Right lung (tissue), 10 donors: ENCODE data around the gene TNFSF13. TPM values are rescaled to one million over a fixed set of nuclear protein-coding genes. Genes with fewer than 3 reads are reported as not detected.

ENCODE experiments used
- DNase-seq, 2 donors: peaks; one replicate each; pipeline ENCODE4 v3.0.0-alpha.2; 2013
- long read RNA-seq, 8 donors: transcript quantifications; one replicate each; lab custom pipeline, GENCODE V29; 2026
- polyA plus RNA-seq, 5 donors: library from polyadenylated mRNA; unstranded; fragments of 120-200 nt; gene quantifications; one replicate each; pipeline versions ENCODE4 v1.2.1 to v1.2.3, GENCODE V29; 2013; ENCODE audit warnings: inconsistent platforms in 1 of 5, low replicate concordance in 1 of 5; ENCODE audit not compliant: insufficient read length in 5 of 5, insufficient read depth in 1 of 5

Gene TNFSF13
- polyA plus RNA-seq = 10 to 100 TPM; 16.2 to 23.2 (median 17.2) TPM
- long read RNA-seq, donor 1, transcript TNFSF13-201 (6 exons, 1,971 nt) = major isoform, 12 of 15 reads
- long read RNA-seq, donor 1, partial matches to known transcripts = 0 of 15 reads
- long read RNA-seq, donor 1, other reads (novel, unspliced or antisense) = 0 of 15 reads
- long read RNA-seq, donor 2, transcript TNFSF13-201 (6 exons, 1,971 nt) = major isoform, 5 of 6 reads
- long read RNA-seq, donor 2, partial matches to known transcripts = 0 of 6 reads
- long read RNA-seq, donor 2, other reads (novel, unspliced or antisense) = 0 of 6 reads
- long read RNA-seq, donor 3, partial matches to known transcripts = 0 of 3 reads
- long read RNA-seq, donor 3, other reads (novel, unspliced or antisense) = 0 of 3 reads
- long read RNA-seq, donor 4, partial matches to known transcripts = 0 of 2 reads
- long read RNA-seq, donor 4, other reads (novel, unspliced or antisense) = 0 of 2 reads
- long read RNA-seq, donor 5, partial matches to known transcripts = 0 of 4 reads
- long read RNA-seq, donor 5, other reads (novel, unspliced or antisense) = 0 of 4 reads
- long read RNA-seq, donor 6, transcript TNFSF13-201 (6 exons, 1,971 nt) = major isoform, 6 of 6 reads
- long read RNA-seq, donor 6, partial matches to known transcripts = 0 of 6 reads
- long read RNA-seq, donor 6, other reads (novel, unspliced or antisense) = 0 of 6 reads
- long read RNA-seq, donor 7, partial matches to known transcripts = 0 of 4 reads
- long read RNA-seq, donor 7, other reads (novel, unspliced or antisense) = 0 of 4 reads
- long read RNA-seq, donor 8 = 0 reads

GRCh38 chr17:7558544-7559319, at the start of gene TNFSF13:
Gene TNFSF13, plus strand, starts transcription at chr17:7558750. Its CDS starts 290 bp downstream, at chr17:7559040.
- DNase-seq = no peak

DNA sequence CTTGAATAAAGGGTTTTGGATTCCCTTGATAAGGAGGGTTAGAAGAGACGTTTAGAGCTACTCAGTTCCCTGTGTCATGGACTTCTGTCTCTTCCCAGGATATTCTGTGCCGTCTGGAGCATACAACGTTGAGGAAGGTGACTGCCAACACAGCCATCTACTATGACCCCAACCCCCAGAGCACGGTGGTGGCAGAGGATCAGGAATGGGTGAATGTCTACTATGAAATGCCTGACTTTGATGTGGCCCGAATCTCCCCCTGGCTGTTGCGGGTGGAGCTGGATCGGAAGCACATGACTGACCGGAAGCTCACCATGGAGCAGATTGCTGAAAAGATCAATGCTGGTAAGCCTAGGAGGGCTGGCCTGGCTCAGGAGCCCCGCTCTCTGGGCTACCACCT, 49.7 kb upstream of the TNFSF13 start:
- no peak for DNase-seq

- no peak for DNase-seq
Observed at GRCh38 chr17:7509937-7510336, 48.6 kb upstream of the TNFSF13 start.

GRCh38 chr17:7511108-7511507, 47.4 kb upstream of the TNFSF13 start:
- DNase-seq = no peak

DNA sequence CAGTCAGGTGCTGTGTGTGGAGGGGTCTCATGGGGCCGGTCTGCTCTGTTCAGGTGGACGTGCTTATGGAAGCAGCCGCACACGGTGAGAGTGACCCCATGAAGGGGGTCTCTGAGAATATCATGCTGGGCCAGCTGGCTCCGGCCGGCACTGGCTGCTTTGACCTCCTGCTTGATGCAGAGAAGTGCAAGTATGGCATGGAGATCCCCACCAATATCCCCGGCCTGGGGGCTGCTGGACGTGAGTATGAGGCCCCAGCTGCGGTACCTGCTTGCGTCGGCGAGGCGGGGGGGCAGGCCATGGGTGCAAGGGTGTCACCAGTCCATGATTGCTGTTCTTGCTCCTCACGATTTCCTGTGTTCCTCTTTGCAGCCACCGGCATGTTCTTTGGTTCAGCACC, 46.4 kb upstream of the TNFSF13 start:
- no peak for DNase-seq

DNA sequence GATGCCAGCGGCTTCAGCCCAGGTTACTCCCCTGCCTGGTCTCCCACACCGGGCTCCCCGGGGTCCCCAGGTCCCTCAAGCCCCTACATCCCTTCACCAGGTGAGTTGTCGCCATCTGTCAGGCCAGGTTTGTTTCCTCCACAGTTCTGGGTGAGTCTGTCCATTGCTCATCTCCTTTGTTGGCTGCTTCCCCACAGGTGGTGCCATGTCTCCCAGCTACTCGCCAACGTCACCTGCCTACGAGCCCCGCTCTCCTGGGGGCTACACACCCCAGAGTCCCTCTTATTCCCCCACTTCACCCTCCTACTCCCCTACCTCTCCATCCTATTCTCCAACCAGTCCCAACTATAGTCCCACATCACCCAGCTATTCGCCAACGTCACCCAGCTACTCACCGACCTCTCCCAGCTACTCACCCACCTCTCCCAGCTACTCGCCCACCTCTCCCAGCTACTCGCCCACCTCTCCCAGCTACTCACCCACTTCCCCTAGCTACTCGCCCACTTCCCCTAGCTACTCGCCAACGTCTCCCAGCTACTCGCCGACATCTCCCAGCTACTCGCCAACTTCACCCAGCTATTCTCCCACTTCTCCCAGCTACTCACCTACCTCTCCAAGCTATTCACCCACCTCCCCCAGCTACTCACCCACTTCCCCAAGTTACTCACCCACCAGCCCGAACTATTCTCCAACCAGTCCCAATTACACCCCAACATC, 45.6 kb upstream of the TNFSF13 start:
- no peak for DNase-seq

DNA sequence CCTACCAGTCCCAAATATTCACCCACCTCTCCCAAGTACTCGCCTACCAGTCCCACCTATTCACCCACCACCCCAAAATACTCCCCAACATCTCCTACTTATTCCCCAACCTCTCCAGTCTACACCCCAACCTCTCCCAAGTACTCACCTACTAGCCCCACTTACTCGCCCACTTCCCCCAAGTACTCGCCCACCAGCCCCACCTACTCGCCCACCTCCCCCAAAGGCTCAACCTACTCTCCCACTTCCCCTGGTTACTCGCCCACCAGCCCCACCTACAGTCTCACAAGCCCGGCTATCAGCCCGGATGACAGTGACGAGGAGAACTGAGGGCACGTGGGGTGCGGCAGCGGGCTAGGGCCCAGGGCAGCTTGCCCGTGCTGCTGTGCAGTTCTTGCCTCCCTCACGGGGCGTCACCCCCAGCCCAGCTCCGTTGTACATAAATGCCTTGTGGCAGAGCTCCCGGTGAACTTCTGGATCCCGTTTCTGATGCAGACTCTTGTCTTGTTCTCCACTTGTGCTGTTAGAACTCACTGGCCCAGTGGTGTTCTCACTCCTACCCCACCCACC, 44.6 kb upstream of the TNFSF13 start:
- no peak for DNase-seq

DNA sequence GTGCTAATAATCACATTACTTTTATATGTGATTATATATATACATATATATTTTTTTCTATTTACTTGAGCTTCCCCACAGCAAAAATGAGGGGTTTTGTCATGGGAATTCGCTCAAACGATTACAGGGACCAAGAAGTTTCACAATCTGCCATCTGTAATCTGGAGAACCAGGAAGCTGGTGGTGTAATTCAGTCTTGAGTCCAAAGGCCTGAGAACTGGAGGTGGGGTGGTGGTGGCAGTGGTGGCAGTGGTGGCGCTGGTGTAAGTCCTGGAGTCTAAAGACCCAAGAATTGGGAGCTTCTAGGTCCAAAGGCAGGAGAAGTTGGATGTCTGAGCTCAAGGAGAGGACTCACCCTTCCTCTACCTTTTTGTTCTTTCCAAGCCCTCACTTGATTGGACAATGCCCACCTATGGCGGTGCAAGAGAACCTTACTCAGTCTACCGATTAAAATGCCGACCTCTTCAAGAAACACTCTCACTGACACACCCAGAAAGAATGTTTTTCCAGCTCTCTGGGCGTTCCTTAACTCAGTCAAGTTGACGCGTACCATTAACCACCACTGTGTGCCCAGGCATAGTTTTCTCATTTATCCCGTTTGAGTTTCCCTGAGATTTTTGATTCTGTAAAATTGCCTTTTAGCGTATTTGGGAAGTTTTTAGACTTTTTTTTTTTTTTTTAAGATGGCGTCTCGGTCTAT, 42.5 kb upstream of the TNFSF13 start:
- DNase-seq = no peak

- DNase-seq = no peak
Observed at GRCh38 chr17:7523033-7523432, 35.5 kb upstream of the TNFSF13 start.

DNA sequence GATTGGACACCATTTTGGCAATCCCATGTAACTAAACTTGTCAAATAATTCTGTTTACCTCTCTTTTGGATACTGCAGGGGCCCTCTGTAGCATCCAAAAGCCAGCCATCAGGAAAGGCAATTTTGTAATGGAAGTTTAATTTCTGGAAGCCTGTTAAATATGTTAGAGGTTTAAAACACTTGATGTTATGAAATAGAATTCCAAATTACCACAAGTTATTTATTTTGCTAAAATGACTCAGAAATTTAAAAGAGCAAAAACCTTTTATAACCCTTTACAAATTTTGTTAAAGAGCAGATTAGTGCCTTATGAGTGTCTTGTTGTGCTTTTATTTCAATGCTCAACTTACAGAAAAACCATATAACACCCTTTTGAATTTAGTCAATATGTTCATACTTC, 29.7 kb upstream of the TNFSF13 start:
- DNase-seq = no peak

GRCh38 chr17:7530023-7530900, 28.3 kb upstream of the TNFSF13 start:
- DNase-seq = no peak

DNA sequence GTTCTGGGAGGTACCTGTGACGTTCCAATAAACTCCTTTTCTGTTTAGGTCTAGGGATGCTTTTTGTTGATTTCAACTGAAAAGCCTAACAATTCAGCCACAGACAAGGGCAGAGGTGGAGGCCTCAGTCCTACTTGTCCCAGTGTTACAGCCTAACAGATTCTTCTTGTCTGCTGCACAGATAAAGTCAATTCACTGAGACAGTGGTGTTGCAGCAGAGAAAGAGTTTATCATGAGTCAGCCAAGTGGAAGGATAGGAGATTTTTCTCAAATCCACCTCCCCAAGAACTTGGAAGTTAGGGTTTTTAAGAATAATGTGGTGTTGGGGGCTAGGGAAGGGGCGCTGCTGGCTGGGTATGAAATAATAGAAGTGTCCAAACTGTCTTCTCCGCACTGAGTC, 20.5 kb upstream of the TNFSF13 start:
- DNase-seq = no peak

GRCh38 chr17:7538891-7539545, 19.5 kb upstream of the TNFSF13 start:
- DNase-seq = no peak

GRCh38 chr17:7541074-7541621, 17.4 kb upstream of the TNFSF13 start:
- DNase-seq = no peak

GRCh38 chr17:7544911-7545310, 13.6 kb upstream of the TNFSF13 start:
- no peak for DNase-seq

DNA sequence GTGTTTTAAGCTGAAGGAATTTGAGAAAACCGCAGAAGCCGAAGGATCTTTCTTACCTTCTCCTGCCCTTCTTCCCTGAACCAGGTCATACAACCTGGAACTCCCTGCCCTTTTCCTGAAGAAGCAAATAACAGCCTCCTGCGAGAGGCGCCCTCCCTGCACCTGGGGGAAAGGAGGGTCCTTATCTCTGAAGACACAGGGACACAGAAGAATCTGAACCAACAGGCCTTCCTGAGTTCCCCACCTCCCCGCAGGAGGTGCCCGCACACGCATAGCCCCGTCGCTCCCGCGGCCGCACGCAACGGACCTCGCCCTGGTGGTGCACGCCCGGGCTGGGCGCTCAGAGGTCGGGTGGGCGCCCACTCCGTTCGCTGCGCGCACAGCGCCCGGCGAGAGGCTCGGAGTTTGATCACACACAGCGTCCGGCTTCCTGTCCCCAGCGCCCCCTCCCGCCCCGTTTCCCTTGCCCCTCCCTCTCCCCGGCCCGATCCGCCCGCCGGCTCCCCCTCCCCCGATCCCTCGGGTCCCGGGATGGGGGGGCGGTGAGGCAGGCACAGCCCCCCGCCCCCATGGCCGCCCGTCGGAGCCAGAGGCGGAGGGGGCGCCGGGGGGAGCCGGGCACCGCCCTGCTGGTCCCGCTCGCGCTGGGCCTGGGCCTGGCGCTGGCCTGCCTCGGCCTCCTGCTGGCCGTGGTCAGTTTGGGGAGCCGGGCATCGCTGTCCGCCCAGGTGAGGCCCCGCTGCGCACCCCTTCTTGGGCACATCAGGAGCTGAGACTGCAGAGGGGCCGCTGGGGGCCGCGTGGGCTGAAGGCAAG, 9.8 kb upstream of the TNFSF13 start, which contains the start of gene TNFSF12:
TSS of gene TNFSF12 (plus strand) at position 474 of the 816 bp plus-strand sequence. CDS start at position 570, 96 bp downstream.
- peak in 1 of 2 donors; percentile 54 for DNase-seq

- DNase-seq = no peak
Observed at GRCh38 chr17:7549401-7550055, 9.0 kb upstream of the TNFSF13 start.
